ENCODE data around the gene B4GALNT4.

GRCh38 chr11:396511-396947 lies 27.2 kb downstream of the B4GALNT4 start:
- TF ChIP-seq CTCF (IDR thresholded peaks at IDR 0.05) (peak in 3 of 4 donors; percentile 11 to 19 (median 12)), POLR2A (IDR thresholded peaks at IDR 0.05) (no peak)
